GM23248 (cell line): ENCODE measurements around the gene PHKA2. TPM values are rescaled to one million over a fixed set of nuclear protein-coding genes. Genes with fewer than 3 reads are reported as not detected.

Experiments
- DNase-seq: peaks from one replicate; pipeline ENCODE4 v3.0.0-alpha.2; 2015
- H2AFZ ChIP-seq: fragments of 200-600 bp; sonication (generic); 2 replicates; pipeline ENCODE4 v1.6.1; 2016; ENCODE audit warnings: antibody characterized with exemption
- H3F3A ChIP-seq: fragments of 200-600 bp; sonication (generic); 2 replicates; pipeline ENCODE4 v1.6.1; 2016; ENCODE audit warnings: mild to moderate bottlenecking, antibody characterized with exemption, mixed run types; ENCODE audit not compliant: insufficient read depth
- H3K27ac ChIP-seq: fragments of 200-600 bp; sonication (generic); 2 replicates; pipeline ENCODE4 v1.5.1; 2016; ENCODE audit warnings: mild to moderate bottlenecking
- H3K27me3 ChIP-seq: fragments of 200-600 bp; sonication (generic); replicated peaks from 2 replicates; pipeline ENCODE4 v1.6.1; 2016; ENCODE audit warnings: mild to moderate bottlenecking; ENCODE audit not compliant: insufficient read depth
- H3K36me3 ChIP-seq: fragments of 200-600 bp; sonication (generic); 2 replicates; pipeline ENCODE4 v1.6.1; 2016; ENCODE audit warnings: low read depth, mild to moderate bottlenecking
- H3K4me1 ChIP-seq: fragments of 200-600 bp; sonication (generic); 2 replicates; pipeline ENCODE4 v1.6.1; 2016; ENCODE audit warnings: mild to moderate bottlenecking; ENCODE audit not compliant: insufficient read depth
- H3K4me2 ChIP-seq: fragments of 200-600 bp; sonication (generic); one replicate; pipeline ENCODE4 v1.6.1; 2016; ENCODE audit warnings: mild to moderate bottlenecking; ENCODE audit not compliant: unreplicated experiment
- H3K4me3 ChIP-seq: fragments of 200-600 bp; sonication (generic); 2 replicates; pipeline ENCODE4 v1.5.1; 2016; ENCODE audit warnings: mild to moderate bottlenecking
- H3K79me2 ChIP-seq: fragments of 200-600 bp; sonication (generic); 2 replicates; pipeline ENCODE4 v1.6.1; 2016; ENCODE audit warnings: mild to moderate bottlenecking; ENCODE audit not compliant: insufficient read depth
- H3K9ac ChIP-seq: fragments of 200-600 bp; sonication (generic); 2 replicates; pipeline ENCODE4 v1.6.1; 2016; ENCODE audit warnings: mild to moderate bottlenecking
- H3K9me2 ChIP-seq: fragments of 200-600 bp; sonication (generic); 2 replicates; pipeline ENCODE4 v1.6.1; 2016; ENCODE audit warnings: mixed run types, mild to moderate bottlenecking, moderate library complexity; ENCODE audit not compliant: insufficient read depth
- H3K9me3 ChIP-seq: fragments of 200-600 bp; sonication (generic); one replicate; pipeline ENCODE4 v1.6.1; 2017; ENCODE audit warnings: low read depth
- H4K20me1 ChIP-seq: fragments of 200-600 bp; sonication (generic); 2 replicates; pipeline ENCODE4 v1.6.0; 2016; ENCODE audit not compliant: insufficient read depth
- EZH2 ChIP-seq: fragments of 200-600 bp; sonication (generic); IDR thresholded peaks from 2 replicates; pipeline ENCODE4 v1.6.1; 2018; ENCODE audit warnings: antibody characterized with exemption, mild to moderate bottlenecking; ENCODE audit not compliant: insufficient read depth, poor library complexity, severe bottlenecking
- EZH2phosphoT487 ChIP-seq: fragments of 200-600 bp; sonication (generic); IDR thresholded peaks from 2 replicates; pipeline ENCODE4 v1.6.1; 2018; ENCODE audit warnings: antibody characterized with exemption, moderate library complexity, mild to moderate bottlenecking, low read depth; ENCODE audit not compliant: insufficient read depth
- WGBS, 2 experiments: methylation state at CpG; one replicate each; pipeline ENCODE4 v1.1.6; 2015 to 2017; ENCODE audit warnings: low lambda C conversion rate in 2 of 2, low coverage in 1 of 2; ENCODE audit errors: missing lambda C conversion rate in 2 of 2; 5-methylcytosine and 5-hydroxymethylcytosine counted together
- in situ Hi-C: fragments of 300-500 bp; cut with MboI; formaldehyde crosslinking; loops from 2 replicates; pipeline ENCODE4 v1.15.0; 2020
- polyA plus RNA-seq: library from polyadenylated mRNA; unstranded; fragments of >200 nt; fragmentation: Nextera tagmentation; extraction: Ambion mirVana; gene quantifications from 2 replicates; pipeline ENCODE4 v1.2.1, GENCODE V29; 2016
- total RNA-seq: library from RNA; depleted of rRNA; stranded (reverse); fragments of >200 nt; shearing (Covaris generic); gene quantifications from 2 replicates; pipeline ENCODE4 v1.2.3, GENCODE V29; 2014

PHKA2 gene
- total and polyA plus RNA-seq, 2 experiments from 2014 or later = 6.8 to 9.9 TPM

DNA sequence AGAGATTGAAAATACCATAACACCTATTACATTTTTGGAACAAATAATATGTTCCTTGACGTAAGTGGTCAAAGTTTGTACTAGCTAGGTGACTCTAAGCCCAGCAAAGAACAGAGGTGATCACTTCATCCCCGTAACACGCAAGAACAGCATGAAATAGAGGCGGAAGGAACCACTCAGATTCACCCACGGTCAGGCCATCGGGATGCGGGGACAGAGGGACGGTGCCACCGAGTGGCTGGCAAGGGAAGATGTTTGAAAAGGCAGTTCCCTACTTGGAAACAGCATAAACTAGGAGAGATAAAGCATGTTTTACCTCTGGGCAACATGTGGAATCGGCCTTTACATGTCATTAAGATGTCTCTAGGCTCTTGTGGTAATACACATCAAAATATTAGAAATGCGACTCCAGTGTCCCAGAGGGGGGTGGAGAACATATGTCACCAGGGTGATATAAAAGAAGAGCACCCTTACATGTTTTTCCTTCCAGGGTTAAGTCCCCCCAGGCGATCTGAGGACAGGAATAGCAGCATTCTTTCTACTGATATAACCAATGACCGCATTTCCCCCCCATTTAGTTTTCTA, 84.0 kb downstream of the PHKA2 start:
- Histone ChIP-seq H3K9me3 (no peaks in the 10 kb centered on the region), H3K79me2 (no peaks in the 10 kb centered on the region), H3K27ac (no peak overlapping the region), H3K4me2 (no peak overlapping the region), H3K36me3 (no peaks in the 10 kb centered on the region), H3K9ac (no peak overlapping the region), H3K4me3 (no peak overlapping the region), H2AFZ (no peak overlapping the region), H4K20me1 (no peaks in the 10 kb centered on the region), H3K4me1 (no peaks in the 10 kb centered on the region), H3K27me3 (no peaks in the 10 kb centered on the region), H3K9me2 (no peaks in the 10 kb centered on the region), H3F3A (no peaks in the 10 kb centered on the region)
- no peak for DNase-seq
- WGBS, 2 experiments = 93 to 98% methylated on average over 8 to 13 of the region's 13 CpGs
- TF ChIP-seq EZH2phosphoT487 (no peak), EZH2 (no peak)
- in situ Hi-C loops = loop anchor here (10.0 kb wide), 1 partner anchor 505 kb away; no protein-coding TSS in a partner anchor

DNA sequence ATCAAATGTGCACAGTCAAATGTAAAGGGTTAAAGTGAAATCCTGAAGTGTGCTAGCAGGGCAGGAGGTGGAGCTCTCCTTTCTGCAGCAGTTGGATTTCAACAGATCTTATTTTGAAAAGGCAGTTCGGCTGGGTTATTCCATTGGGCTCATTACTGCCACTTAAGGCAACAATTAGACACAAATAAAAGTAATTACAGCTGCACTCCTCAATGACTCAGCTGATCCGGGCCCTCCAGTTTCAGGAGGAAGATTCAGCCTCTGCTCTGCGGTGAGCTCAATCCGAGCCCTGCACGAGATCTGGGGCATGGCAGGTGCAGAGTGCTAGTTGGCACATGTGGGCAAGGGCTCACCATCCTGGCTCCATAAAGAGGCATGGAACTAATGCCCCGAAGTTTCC, 85.4 kb downstream of the PHKA2 start:
- Histone ChIP-seq H4K20me1 (no peaks in the 10 kb centered on the region), H3K9ac (no peak overlapping the region), H2AFZ (no peak overlapping the region), H3K4me1 (no peaks in the 10 kb centered on the region), H3K79me2 (no peaks in the 10 kb centered on the region), H3K4me2 (no peak overlapping the region), H3F3A (no peaks in the 10 kb centered on the region), H3K9me3 (no peaks in the 10 kb centered on the region), H3K36me3 (no peaks in the 10 kb centered on the region), H3K27ac (no peak overlapping the region), H3K9me2 (no peaks in the 10 kb centered on the region), H3K4me3 (no peak overlapping the region), H3K27me3 (no peaks in the 10 kb centered on the region)
- no peak for TF ChIP-seq EZH2
- no peak for TF ChIP-seq EZH2phosphoT487
- DNase-seq = no peak
- WGBS, 2 experiments = 55 to 62% methylated on average over 5 to 6 of the region's 6 CpGs
- in situ Hi-C loops = loop anchor here (10.0 kb wide), 1 partner anchor 504 kb away; no protein-coding TSS in a partner anchor

DNA sequence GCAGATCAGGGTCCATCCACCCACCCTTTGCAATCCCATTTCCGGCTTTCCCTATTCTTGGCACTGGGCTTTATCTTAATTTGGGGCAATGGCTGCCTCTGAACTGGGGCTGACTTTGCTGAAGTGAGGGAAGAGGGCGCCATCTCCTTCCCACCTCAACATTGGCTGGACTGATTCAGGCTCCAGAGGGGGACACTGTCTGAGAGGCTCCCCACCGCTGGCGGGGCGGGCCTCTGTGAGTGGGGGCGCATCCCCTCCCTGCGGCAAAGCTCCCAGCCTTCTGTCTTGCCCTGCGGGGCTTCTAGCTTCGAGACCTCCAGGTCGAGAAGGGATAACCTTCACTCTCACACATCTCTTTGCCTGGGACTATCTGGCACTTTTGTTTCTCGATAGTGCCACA, 85.8 kb downstream of the PHKA2 start:
- Histone ChIP-seq H3K4me2 (no peak overlapping the region), H3F3A (no peaks in the 10 kb centered on the region), H3K4me1 (no peaks in the 10 kb centered on the region), H3K27me3 (no peaks in the 10 kb centered on the region), H3K9ac (no peak overlapping the region), H3K4me3 (no peak overlapping the region), H3K9me2 (no peaks in the 10 kb centered on the region), H3K9me3 (no peaks in the 10 kb centered on the region), H3K79me2 (no peaks in the 10 kb centered on the region), H4K20me1 (no peaks in the 10 kb centered on the region), H3K36me3 (no peaks in the 10 kb centered on the region), H2AFZ (no peak overlapping the region), H3K27ac (no peak overlapping the region)
- no peak for DNase-seq
- TF ChIP-seq EZH2 = no peak
- TF ChIP-seq EZH2phosphoT487 = no peak
- WGBS, 2 experiments = 90 to 100% methylated on average over 4 to 11 of the region's 11 CpGs
- in situ Hi-C loops = loop anchor here (10.0 kb wide), 1 partner anchor 503 kb away; no protein-coding TSS in a partner anchor

DNA sequence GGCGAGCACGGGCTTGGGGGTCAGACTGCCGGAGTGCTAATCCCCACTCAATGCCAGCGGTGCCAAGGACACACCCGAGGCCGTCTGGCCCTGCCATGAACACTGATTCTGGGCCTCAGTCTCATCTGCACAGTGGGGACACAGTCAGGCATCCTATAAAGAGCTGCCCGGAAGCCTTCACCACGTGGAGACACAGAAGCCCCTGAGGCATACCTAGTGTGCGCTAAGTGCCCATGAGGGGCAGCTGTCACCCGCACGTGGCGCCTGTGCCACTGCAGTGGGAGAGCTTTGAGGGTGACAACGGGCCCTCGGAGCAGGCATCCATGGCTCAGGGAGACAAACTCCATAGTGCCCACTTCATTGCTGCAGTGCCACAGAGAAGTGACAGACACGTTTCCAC, 86.3 kb downstream of the PHKA2 start:
- no peak for DNase-seq
- H3K9ac ChIP-seq = no peak overlapping the region
- H3K79me2 ChIP-seq = no peaks in the 10 kb centered on the region
- no peaks in the 10 kb centered on the region for H3K36me3 ChIP-seq
- H4K20me1 ChIP-seq = no peaks in the 10 kb centered on the region
- in situ Hi-C loops = loop anchor here (10.0 kb wide), 1 partner anchor 503 kb away; no protein-coding TSS in a partner anchor
- H3K9me2 ChIP-seq = no peaks in the 10 kb centered on the region
- H3K4me2 ChIP-seq = no peak overlapping the region
- no peak for TF ChIP-seq EZH2phosphoT487
- no peak for TF ChIP-seq EZH2
- no peaks in the 10 kb centered on the region for H3F3A ChIP-seq
- H3K4me1 ChIP-seq = no peaks in the 10 kb centered on the region
- no peaks in the 10 kb centered on the region for H3K27me3 ChIP-seq
- WGBS, 2 experiments = 96 to 98% methylated on average over 9 to 12 of the region's 15 CpGs
- H3K27ac ChIP-seq = no peak overlapping the region
- H3K4me3 ChIP-seq = no peak overlapping the region
- no peak overlapping the region for H2AFZ ChIP-seq
- H3K9me3 ChIP-seq = no peaks in the 10 kb centered on the region
